ENCODE results near the gene POP7.

DNA sequence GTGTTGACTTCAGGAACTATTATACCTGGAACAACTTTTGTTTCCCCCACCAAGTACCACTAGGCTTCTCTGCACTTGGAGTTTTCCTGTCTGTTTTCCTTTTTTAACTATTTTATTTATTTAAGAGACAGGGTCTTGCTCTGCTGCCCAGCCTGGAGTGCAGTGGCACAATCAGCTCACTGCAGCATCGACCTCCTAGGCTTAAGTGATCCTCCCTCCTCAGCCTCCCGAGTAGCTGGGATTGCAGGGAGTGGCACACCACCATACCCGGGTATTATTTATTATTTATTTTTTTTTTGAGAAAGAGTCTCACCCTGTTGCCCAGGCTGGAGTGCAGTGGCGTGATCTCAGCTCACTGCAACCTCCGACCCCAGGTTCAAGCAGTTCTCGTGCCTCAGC, 9.8 kb upstream of the POP7 start:
- TF ChIP-seq CTCF (IDR thresholded peaks at IDR 0.05) = no peak
- no peak for TF ChIP-seq POLR2A (IDR thresholded peaks at IDR 0.05)

Measured in Peyer's patch (tissue), 4 donors.